HepG2 (cell line): ENCODE measurements around the gene GK. TPM values are rescaled to one million over a fixed set of nuclear protein-coding genes. Genes with fewer than 3 reads are reported as not detected.

Experiments
- BHLHE40 ChIP-seq: IDR thresholded peaks from 2 replicates; pipeline ENCODE4 v1.6.1; 2011; ENCODE audit warnings: low read length, improper control_type of control experiment
- FOXK1 ChIP-seq: sonication (generic); formaldehyde crosslinking; IDR thresholded peaks from 2 replicates; pipeline ENCODE4 v1.4.0; 2020; ENCODE audit warnings: low read depth, missing genetic modification reagents, borderline replicate concordance
- HCFC1 ChIP-seq: fragments of 150-350 bp; IDR thresholded peaks from 2 replicates; pipeline ENCODE4 v1.6.1; 2014; ENCODE audit warnings: low read depth, low read length
- NPAS2 ChIP-seq: sonication (generic); formaldehyde crosslinking; IDR thresholded peaks from 2 replicates; pipeline ENCODE4 v1.8.0; 2022; ENCODE audit warnings: mild to moderate bottlenecking, missing genetic modification reagents, borderline replicate concordance
- RARG ChIP-seq: sonication (generic); formaldehyde crosslinking; IDR thresholded peaks from 2 replicates; pipeline ENCODE4 v1.4.0; 2020; ENCODE audit warnings: low read depth, mild to moderate bottlenecking, missing genetic modification reagents
- RFX5 ChIP-seq: IDR thresholded peaks from 2 replicates; pipeline ENCODE4 v1.6.1; 2011; ENCODE audit warnings: low read depth, low read length, improper control_type of control experiment
- RXRB ChIP-seq: IDR thresholded peaks from 2 replicates; pipeline ENCODE4 v1.6.1; 2016; ENCODE audit warnings: borderline replicate concordance, missing genetic modification reagents, missing compliant biosample characterization
- TCF7L2 ChIP-seq: IDR thresholded peaks from 2 replicates; pipeline ENCODE4 v1.6.1; 2011; ENCODE audit warnings: mild to moderate bottlenecking, low read depth, low read length, moderate library complexity
- ZFYVE20 ChIP-seq: sonication (generic); formaldehyde crosslinking; IDR thresholded peaks from 2 replicates; pipeline ENCODE4 v1.8.0; 2023; ENCODE audit warnings: low read depth, mild to moderate bottlenecking, moderate library complexity, missing genetic modification reagents, borderline replicate concordance
- ZNF749 ChIP-seq: sonication (generic); formaldehyde crosslinking; IDR thresholded peaks from 2 replicates; pipeline ENCODE4 v1.8.0; 2022; ENCODE audit warnings: mild to moderate bottlenecking, missing genetic modification reagents, moderate library complexity, borderline replicate concordance
- ZNF766 ChIP-seq: sonication (generic); formaldehyde crosslinking; IDR thresholded peaks from 2 replicates; pipeline ENCODE4 v1.5.0; 2020; ENCODE audit warnings: missing genetic modification reagents, borderline replicate concordance
- polyA plus RNA-seq, 8 experiments: library from polyadenylated mRNA; depleted of rRNA in 3 of 8; stranded (reverse) in 7 of 8; unstranded in 1 of 8; fragments of >200 nt; fragmentation: Illumina TruSeq in 4 of 8; extraction: Trizol in 4 of 8; gene quantifications; 2 replicates each; pipeline versions ENCODE4 v1.2.1 to v1.2.3, GENCODE V29; 2011 to 2016; ENCODE audit warnings: low read depth in 4 of 8, missing spikeins in 1 of 8, mixed read lengths in 1 of 8; ENCODE audit not compliant: insufficient read depth in 1 of 8
- total RNA-seq, 5 experiments: library from RNA; depleted of rRNA; stranded (reverse); fragments of >200 nt; fragmentation: Illumina TruSeq; extraction: Trizol; gene quantifications; 2 replicates each; pipeline ENCODE4 v1.2.3, GENCODE V29; 2016; ENCODE audit warnings: low read depth in 1 of 5
- TF ChIP-seq, protein P1 (sequence below): IDR thresholded peaks from 2 replicates; pipeline ENCODE4 v1.6.1; 2016; ENCODE audit warnings: mild to moderate bottlenecking, missing biosample characterization, missing genetic modification reagents
- TF ChIP-seq, protein P2 (sequence below): sonication (generic); formaldehyde crosslinking; IDR thresholded peaks from 2 replicates; pipeline ENCODE4 v1.4.0; 2020; ENCODE audit warnings: mild to moderate bottlenecking, missing genetic modification reagents
- TF ChIP-seq, protein P3 (sequence below): sonication (generic); formaldehyde crosslinking; IDR thresholded peaks from 2 replicates; pipeline ENCODE4 v1.4.0; 2020; ENCODE audit warnings: mild to moderate bottlenecking, missing genetic modification reagents

GK gene
- total and polyA plus RNA-seq, 2 of the 13 experiments (the other 11 are each of a cell fraction or from before 2014, with no cell fraction given) = 64.2 to 265 TPM

DNA sequence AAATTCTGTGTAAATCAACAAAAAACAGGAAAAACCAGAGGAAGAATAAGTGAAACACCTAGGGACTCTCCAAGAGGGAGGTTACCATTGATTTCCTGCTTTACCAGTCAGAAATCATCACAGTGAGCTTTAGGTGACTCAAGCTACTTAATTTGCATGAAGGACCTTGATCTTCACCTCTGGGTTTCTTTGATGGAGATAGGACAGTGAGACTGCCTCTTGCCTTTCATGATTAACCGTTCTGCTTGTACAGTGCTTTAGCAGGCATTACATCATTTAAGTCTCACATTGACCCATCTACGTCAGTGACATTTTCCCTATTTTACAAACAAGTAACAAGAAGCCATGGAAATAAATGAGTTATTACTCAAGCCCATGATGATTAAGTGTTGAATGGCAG, 3.4 kb upstream of the GK start (continued):
- TF ChIP-seq NPAS2 (CRISPR knock-in tag) = no peak
- TF ChIP-seq TCF7L2 = no peak
- no peak for TF ChIP-seq ZNF749 (CRISPR knock-in tag)
- TF ChIP-seq, protein P1, sequence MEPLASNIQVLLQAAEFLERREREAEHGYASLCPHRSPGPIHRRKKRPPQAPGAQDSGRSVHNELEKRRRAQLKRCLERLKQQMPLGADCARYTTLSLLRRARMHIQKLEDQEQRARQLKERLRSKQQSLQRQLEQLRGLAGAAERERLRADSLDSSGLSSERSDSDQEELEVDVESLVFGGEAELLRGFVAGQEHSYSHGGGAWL (CRISPR knock-in tag) = no peak
- TF ChIP-seq RFX5 = no peak
- TF ChIP-seq BHLHE40 = no peak
- TF ChIP-seq ZFYVE20 (CRISPR knock-in tag) = no peak
- no peak for TF ChIP-seq FOXK1
- no peak for TF ChIP-seq ZNF766 (CRISPR knock-in tag)
- TF ChIP-seq RARG = no peak
- peak; percentile 84 for TF ChIP-seq RXRB (CRISPR knock-in tag)
- TF ChIP-seq, protein P2, sequence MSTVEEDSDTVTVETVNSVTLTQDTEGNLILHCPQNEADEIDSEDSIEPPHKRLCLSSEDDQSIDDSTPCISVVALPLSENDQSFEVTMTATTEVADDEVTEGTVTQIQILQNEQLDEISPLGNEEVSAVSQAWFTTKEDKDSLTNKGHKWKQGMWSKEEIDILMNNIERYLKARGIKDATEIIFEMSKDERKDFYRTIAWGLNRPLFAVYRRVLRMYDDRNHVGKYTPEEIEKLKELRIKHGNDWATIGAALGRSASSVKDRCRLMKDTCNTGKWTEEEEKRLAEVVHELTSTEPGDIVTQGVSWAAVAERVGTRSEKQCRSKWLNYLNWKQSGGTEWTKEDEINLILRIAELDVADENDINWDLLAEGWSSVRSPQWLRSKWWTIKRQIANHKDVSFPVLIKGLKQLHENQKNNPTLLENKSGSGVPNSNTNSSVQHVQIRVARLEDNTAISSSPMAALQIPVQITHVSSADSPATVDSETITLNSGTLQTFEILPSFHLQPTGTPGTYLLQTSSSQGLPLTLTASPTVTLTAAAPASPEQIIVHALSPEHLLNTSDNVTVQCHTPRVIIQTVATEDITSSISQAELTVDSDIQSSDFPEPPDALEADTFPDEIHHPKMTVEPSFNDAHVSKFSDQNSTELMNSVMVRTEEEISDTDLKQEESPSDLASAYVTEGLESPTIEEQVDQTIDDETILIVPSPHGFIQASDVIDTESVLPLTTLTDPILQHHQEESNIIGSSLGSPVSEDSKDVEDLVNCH (CRISPR knock-in tag) = no peak
- TF ChIP-seq HCFC1 = no peak
- TF ChIP-seq, protein P3, sequence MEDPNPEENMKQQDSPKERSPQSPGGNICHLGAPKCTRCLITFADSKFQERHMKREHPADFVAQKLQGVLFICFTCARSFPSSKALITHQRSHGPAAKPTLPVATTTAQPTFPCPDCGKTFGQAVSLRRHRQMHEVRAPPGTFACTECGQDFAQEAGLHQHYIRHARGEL = no peak
